HG03575 (cell line): ENCODE results near the gene LDB2.

Experiments used
- ATAC-seq: cut with Tn5 transposase; IDR thresholded peaks from one replicate; pipeline ENCODE4 v1.9.1; 2021; ENCODE audit not compliant: unreplicated experiment, insufficient number of reproducible peaks, low FRiP score; ENCODE audit errors: extremely low read depth

LDB2 gene

DNA sequence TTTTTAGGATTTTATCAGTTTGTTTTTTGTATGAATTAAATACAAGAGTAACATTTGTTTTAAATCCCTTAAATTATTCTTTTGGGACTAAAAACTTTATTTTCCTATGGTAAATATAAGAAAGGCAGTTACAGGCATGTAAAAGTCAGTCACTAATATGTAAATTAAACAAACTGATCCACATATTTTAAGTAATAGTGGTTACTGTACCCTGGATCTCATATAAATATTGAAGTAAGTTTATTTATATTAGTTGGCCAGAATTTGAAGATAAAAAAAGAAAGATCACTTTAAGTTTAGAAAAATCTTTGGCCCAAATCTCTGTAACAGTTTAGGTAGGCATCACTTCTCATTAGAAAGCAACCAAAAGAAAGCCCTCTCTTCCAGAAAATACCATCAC is 45.8 kb downstream of the LDB2 start:
- ATAC-seq: no peak

DNA sequence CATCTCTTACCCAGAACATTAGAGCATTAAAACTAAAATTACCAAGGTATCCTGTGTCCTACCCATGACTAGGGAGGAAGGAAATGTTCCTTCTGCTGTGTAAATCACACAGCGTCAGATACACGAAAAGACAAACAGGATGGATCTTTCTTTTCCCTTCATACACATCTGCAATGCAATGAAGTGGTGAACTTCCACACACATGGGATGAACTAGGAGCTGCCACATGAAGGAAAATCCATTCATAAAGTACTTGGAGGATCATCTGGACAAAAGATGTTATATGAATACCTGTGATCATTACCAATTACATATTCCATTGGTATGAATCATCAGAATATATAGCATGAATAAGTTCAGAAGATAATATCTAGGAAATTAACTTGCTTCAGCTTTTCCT is 46.2 kb downstream of the LDB2 start:
- no peak for ATAC-seq

- ATAC-seq: no peak
Measured at GRCh38 chr4:16846540-16847117, 51.8 kb downstream of the LDB2 start.

GRCh38 chr4:16844816-16845586 is 53.4 kb downstream of the LDB2 start:
- ATAC-seq: no peak

GRCh38 chr4:16843831-16844508 is 54.5 kb downstream of the LDB2 start:
- no peak for ATAC-seq

GRCh38 chr4:16838226-16838875 is 60.1 kb downstream of the LDB2 start:
- no peak for ATAC-seq

DNA sequence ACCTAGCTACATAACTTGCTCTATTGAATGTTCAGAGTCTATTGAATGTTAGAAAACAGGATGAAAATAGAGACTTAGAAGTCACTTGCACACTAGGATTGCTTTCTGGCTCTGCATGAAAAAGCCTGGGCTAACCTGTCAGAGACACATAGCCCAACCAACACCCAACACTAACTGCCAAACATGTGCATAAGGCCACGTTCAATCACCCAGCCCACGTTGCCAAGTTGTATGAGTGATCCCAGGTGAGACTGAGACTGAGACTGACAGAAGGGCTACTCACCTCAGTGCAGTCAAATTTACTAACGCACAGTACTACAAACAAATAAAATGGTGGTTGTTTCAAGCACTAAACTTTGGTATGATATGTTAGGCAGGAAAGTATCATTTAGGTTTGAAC is 61.0 kb downstream of the LDB2 start:
- no peak for ATAC-seq

- no peak for ATAC-seq
Measured at GRCh38 chr4:16836324-16836723, 62.1 kb downstream of the LDB2 start.

- no peak for ATAC-seq
Measured at GRCh38 chr4:16835597-16836247, 62.7 kb downstream of the LDB2 start.

- ATAC-seq: no peak
Measured at GRCh38 chr4:16834814-16835213, 63.6 kb downstream of the LDB2 start.

DNA sequence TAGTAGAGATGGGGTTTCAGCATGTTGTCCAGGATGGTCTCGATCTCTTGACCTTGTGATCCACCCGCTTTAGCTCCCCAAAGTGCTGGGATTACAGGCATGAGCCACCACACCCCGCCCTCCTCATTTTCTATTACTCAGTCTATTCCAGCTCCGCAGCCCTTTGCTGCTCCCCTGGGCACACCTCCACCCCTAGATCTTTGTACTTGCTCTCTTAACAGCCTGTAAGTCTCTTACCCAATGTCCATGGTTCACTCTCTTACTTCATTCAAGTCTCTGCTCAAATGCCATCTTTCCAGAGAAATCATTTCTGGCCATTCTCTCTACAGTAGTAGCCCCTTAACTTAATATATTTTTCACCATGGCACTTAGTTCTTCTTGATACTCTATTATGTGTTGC is 64.7 kb downstream of the LDB2 start:
- no peak for ATAC-seq

DNA sequence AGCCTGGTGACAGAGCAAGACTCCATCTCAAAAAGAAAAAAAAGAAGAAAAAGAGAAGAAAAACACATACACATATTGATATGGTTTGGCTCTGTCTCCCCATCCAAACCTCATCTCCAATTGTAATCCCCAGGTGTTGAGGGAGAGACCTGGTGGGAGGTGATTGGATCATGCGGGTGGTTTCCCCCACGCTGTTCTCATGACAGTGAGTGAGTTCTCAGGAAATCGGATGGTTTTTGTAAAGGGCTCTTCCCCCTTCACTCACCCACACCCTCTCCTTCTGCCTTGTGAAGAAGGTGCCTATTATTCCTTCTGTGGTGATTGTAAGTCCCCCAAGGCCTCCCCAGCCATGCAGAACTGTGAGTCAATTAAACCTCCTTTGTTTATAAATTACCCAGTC is 68.4 kb downstream of the LDB2 start:
- no peak for ATAC-seq

DNA sequence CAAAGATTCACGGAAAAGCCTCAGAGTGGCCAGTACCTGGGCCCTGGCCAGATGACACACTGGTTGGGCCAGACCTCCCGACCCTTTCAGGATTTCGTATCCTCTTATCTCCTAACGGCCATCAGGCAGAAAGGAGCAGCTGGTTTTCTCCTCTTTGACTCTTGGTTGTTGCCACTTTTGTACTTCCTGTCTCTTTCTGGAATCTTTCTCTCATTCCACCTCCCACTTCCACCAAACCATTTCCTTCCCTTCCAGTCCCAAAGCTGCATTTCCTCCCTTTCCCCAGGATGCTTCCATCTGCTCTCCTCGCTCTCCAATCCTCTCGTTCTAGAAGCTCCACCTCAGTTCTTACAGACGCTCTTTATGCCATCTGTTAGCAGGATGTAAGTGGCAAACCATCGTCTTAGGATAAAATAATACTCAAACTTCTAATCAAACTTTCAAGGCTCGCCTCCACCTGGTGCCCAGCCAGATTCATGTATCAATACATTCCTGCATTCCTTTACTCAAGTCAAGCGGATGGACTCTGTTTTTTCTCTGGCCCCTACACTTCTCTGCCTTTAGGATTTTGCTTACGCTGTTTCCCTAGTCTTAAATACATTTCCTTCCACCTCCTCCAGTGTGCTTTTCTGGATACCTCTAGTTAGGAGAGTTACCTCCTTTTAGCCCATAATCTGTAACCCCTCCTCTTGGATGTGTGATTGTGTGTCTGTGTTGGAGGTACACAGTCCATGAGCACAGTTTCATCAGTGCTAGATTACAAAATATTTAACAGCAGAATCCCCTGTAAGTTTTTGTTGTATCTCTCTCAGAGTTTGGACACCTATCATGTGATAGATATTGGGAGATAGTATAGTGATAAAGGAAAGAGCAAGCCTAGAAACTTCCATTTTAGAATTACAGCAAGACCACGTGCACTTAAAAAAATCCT is 70.4 kb downstream of the LDB2 start:
- no peak for ATAC-seq

GRCh38 chr4:16827045-16827444 is 71.4 kb downstream of the LDB2 start:
- no peak for ATAC-seq

GRCh38 chr4:16826406-16826910 is 72.0 kb downstream of the LDB2 start:
- ATAC-seq: no peak

- no peak for ATAC-seq
Measured at GRCh38 chr4:16824278-16824806, 74.1 kb downstream of the LDB2 start.

GRCh38 chr4:16820329-16820728 is 78.1 kb downstream of the LDB2 start:
- no peak for ATAC-seq

- no peak for ATAC-seq
Measured at GRCh38 chr4:16819652-16820051, 78.8 kb downstream of the LDB2 start.
